CD4-positive, alpha-beta T cell (primary cell): Measurements from ENCODE around the gene PDZRN3. TPM values are rescaled to one million over a fixed set of nuclear protein-coding genes. Genes with fewer than 3 reads are reported as not detected.

Experiments
- ATAC-seq: fragments of 200-7000 bp; cut with Tn5 transposase; one replicate; pipeline ENCODE4 v1.10.0; 2022; ENCODE audit warnings: mild to moderate bottlenecking; ENCODE audit not compliant: poor library complexity
- CTCF ChIA-PET: fragments of 350-600 bp; sonication (Branson Sonifier 250); formaldehyde crosslinking; loops from one replicate; lab custom pipeline; 2021; ENCODE audit warnings: antibody characterized with exemption, inconsistent platforms; lab: Charles Lee
- POLR2A ChIA-PET: fragments of 350-600 bp; sonication (Branson Sonifier 250); formaldehyde crosslinking; loops from one replicate; lab custom pipeline; 2021; ENCODE audit warnings: antibody characterized with exemption, inconsistent platforms; lab: Charles Lee
- DNase-seq, 14 experiments: peaks; one replicate each; pipeline ENCODE4 v3.0.0-alpha.2; 2013 to 2020; ENCODE audit warnings: mixed read lengths in 2 of 14
- H3K27ac ChIP-seq, 2 donors: one replicate each; pipeline versions ENCODE4 v1.5.1 to v1.7.0; 2013; ENCODE audit warnings: low read length in 2 of 2, low read depth in 1 of 2, mild to moderate bottlenecking in 1 of 2
- H3K27me3 ChIP-seq, 2 experiments: 1 replicate in 1 of 2; 2 replicates in 1 of 2; pipeline versions ENCODE4 v1.6.1 to v1.7.0; 2013; ENCODE audit warnings: low read length in 2 of 2, control low read depth in 1 of 2, mild to moderate bottlenecking in 1 of 2, moderate library complexity in 1 of 2; ENCODE audit not compliant: insufficient read depth in 2 of 2, control insufficient read depth in 1 of 2
- H3K36me3 ChIP-seq: one replicate; pipeline ENCODE4 v1.6.1; 2013; ENCODE audit warnings: low read length, control low read depth; ENCODE audit not compliant: insufficient read depth
- H3K4me1 ChIP-seq: one replicate; pipeline ENCODE4 v1.6.1; 2013; ENCODE audit warnings: low read length, control low read depth; ENCODE audit not compliant: insufficient read depth
- H3K4me3 ChIP-seq: one replicate; pipeline ENCODE4 v1.5.1; 2013; ENCODE audit warnings: mild to moderate bottlenecking, low read length, moderate library complexity
- H3K9me3 ChIP-seq, 2 experiments: 1 replicate in 1 of 2; 2 replicates in 1 of 2; pipeline versions ENCODE4 v1.6.1 to v1.7.0; 2013; ENCODE audit warnings: low read length in 2 of 2, mild to moderate bottlenecking in 2 of 2, control low read depth in 1 of 2, moderate library complexity in 1 of 2; ENCODE audit not compliant: control insufficient read depth in 1 of 2, insufficient read depth in 1 of 2
- H3K27ac Mint-ChIP-seq: one replicate; pipeline ENCODE4 v1.8.0; 2020; ENCODE audit warnings: mixed read lengths
- H3K27me3 Mint-ChIP-seq: one replicate; pipeline ENCODE4 v1.8.0; 2021; ENCODE audit warnings: mixed read lengths
- H3K36me3 Mint-ChIP-seq: one replicate; pipeline ENCODE4 v1.8.0; 2021; ENCODE audit warnings: low read depth, mixed read lengths
- H3K4me1 Mint-ChIP-seq: one replicate; pipeline ENCODE4 v1.8.0; 2021; ENCODE audit warnings: low read depth, mixed read lengths
- H3K4me3 Mint-ChIP-seq: one replicate; pipeline ENCODE4 v1.8.0; 2020; ENCODE audit warnings: mild to moderate bottlenecking, mixed read lengths
- H3K9me3 Mint-ChIP-seq: one replicate; pipeline ENCODE4 v1.8.0; 2020; ENCODE audit warnings: mixed read lengths
- CTCF ChIP-seq: fragments of 200-600 bp; IDR thresholded peaks from one replicate; pipeline ENCODE4 v1.8.0; 2022; ENCODE audit warnings: antibody characterized with exemption, mild to moderate bottlenecking
- intact Hi-C, 2 experiments: fragments of 100-400 bp; cut with DNase I in 1 of 2; cut with micrococcal nuclease in 1 of 2; formaldehyde crosslinking; loops; one replicate each; pipeline versions ENCODE4 v1.15.1 to v1.9.0; 2023 to 2025; cut with DNase I, micrococcal nuclease
- total RNA-seq, 174 experiments: library from RNA in 2 of 174; stranded (reverse) in 2 of 174; gene quantifications; one replicate each; pipeline ENCODE4 v1.2.3 and lab custom pipeline; 2021 to 2026

Gene PDZRN3
- total RNA-seq, 2 experiments from 2014 or later: not detected

GRCh38 chr3:73384091-73384906 is 240.4 kb downstream of the PDZRN3 start:
- Mint-ChIP-seq H3K27ac (no peak overlapping the region), H3K4me3 (no peak overlapping the region), H3K27me3 (peaks cover 10% of the 10 kb centered on the region), H3K36me3 (no peaks in the 10 kb centered on the region), H3K4me1 (no peaks in the 10 kb centered on the region), H3K9me3 (no peaks in the 10 kb centered on the region)
- DNase-seq (peak in 1 of 14 experiments; percentile 4), ATAC-seq (no peak)
- ChIA-PET POLR2A (no interaction called here), CTCF (no interaction called here)
- no peaks in the 10 kb centered on the region for H3K4me1 ChIP-seq
- intact Hi-C loops: no loop called here
- H3K4me3 ChIP-seq: no peak overlapping the region
- no peak overlapping the region for H3K27ac ChIP-seq
- no peak for TF ChIP-seq CTCF
- H3K36me3 ChIP-seq: no peaks in the 10 kb centered on the region
- H3K27me3 ChIP-seq: no peaks in the 10 kb centered on the region
- H3K9me3 ChIP-seq: peaks cover 0 to 17% of the 10 kb centered on the region in 2 experiments

GRCh38 chr3:73383470-73384049 is 241.2 kb downstream of the PDZRN3 start:
- CTCF ChIA-PET: no interaction called here
- Mint-ChIP-seq H3K9me3 (no peaks in the 10 kb centered on the region), H3K36me3 (no peaks in the 10 kb centered on the region), H3K27ac (no peak overlapping the region), H3K27me3 (peaks cover 10% of the 10 kb centered on the region), H3K4me3 (no peak overlapping the region), H3K4me1 (no peaks in the 10 kb centered on the region)
- TF ChIP-seq CTCF: no peak
- H3K9me3 ChIP-seq: peaks cover 0 to 17% of the 10 kb centered on the region in 2 experiments
- H3K4me3 ChIP-seq: no peak overlapping the region
- H3K27ac ChIP-seq: no peak overlapping the region
- DNase-seq (peak in 1 of 14 experiments; percentile 4), ATAC-seq (no peak)
- no peaks in the 10 kb centered on the region for H3K27me3 ChIP-seq
- intact Hi-C loops: no loop called here
- no peaks in the 10 kb centered on the region for H3K4me1 ChIP-seq
- H3K36me3 ChIP-seq: no peaks in the 10 kb centered on the region
- POLR2A ChIA-PET: no interaction called here

GRCh38 chr3:73381551-73381950 is 243.2 kb downstream of the PDZRN3 start:
- peaks cover 0 to 17% of the 10 kb centered on the region in 2 experiments for H3K9me3 ChIP-seq
- H3K36me3 ChIP-seq: no peaks in the 10 kb centered on the region
- TF ChIP-seq CTCF: no peak
- no peaks in the 10 kb centered on the region for H3K36me3 Mint-ChIP-seq
- ATAC-seq (no peak), DNase-seq (no peak)
- ChIA-PET POLR2A (no interaction called here), CTCF (no interaction called here)
- H3K4me3 ChIP-seq: no peak overlapping the region
- no peak overlapping the region for H3K27ac Mint-ChIP-seq
- no peaks in the 10 kb centered on the region for H3K9me3 Mint-ChIP-seq
- no peaks in the 10 kb centered on the region for H3K4me1 Mint-ChIP-seq
- H3K27me3 ChIP-seq: no peaks in the 10 kb centered on the region
- H3K27ac ChIP-seq: no peak overlapping the region
- no peak overlapping the region for H3K4me3 Mint-ChIP-seq
- intact Hi-C loops: no loop called here
- H3K4me1 ChIP-seq: no peaks in the 10 kb centered on the region
- no peaks in the 10 kb centered on the region for H3K27me3 Mint-ChIP-seq
